ENCODE data around the gene TMEM44. TPM values are rescaled to one million over a fixed set of nuclear protein-coding genes. Genes with fewer than 3 reads are reported as not detected.

The TMEM44 gene
- total RNA-seq, 2 donors from 2014 or later = 1.8 to 9.6 TPM

- Histone ChIP-seq H3K9me3 (no peaks in the 10 kb centered on the region), H3K36me3 (replicated peaks in 1 of 2; ENCODE audit: insufficient read depth in 1 of 2, low read depth in 2 of 2) (no peaks in the 10 kb centered on the region), H3K27ac (no peak overlapping the region), H3K4me1 (no peaks in the 10 kb centered on the region), H3K4me3 (no peak overlapping the region), H3K27me3 (no peaks in the 10 kb centered on the region)
- intact Hi-C loops (cut with DNase I) = no loop called here
- DNase-seq = no peak
- WGBS, 2 donors = 76 to 85% methylated on average over 2 of the region's 2 CpGs
- TF ChIP-seq POLR2A (IDR thresholded peaks at IDR 0.05) = no peak
- TF ChIP-seq, protein P1, sequence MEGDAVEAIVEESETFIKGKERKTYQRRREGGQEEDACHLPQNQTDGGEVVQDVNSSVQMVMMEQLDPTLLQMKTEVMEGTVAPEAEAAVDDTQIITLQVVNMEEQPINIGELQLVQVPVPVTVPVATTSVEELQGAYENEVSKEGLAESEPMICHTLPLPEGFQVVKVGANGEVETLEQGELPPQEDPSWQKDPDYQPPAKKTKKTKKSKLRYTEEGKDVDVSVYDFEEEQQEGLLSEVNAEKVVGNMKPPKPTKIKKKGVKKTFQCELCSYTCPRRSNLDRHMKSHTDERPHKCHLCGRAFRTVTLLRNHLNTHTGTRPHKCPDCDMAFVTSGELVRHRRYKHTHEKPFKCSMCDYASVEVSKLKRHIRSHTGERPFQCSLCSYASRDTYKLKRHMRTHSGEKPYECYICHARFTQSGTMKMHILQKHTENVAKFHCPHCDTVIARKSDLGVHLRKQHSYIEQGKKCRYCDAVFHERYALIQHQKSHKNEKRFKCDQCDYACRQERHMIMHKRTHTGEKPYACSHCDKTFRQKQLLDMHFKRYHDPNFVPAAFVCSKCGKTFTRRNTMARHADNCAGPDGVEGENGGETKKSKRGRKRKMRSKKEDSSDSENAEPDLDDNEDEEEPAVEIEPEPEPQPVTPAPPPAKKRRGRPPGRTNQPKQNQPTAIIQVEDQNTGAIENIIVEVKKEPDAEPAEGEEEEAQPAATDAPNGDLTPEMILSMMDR (IDR thresholded peaks at IDR 0.05) = no peak
- no peak for ATAC-seq
Measured at GRCh38 chr3:194604837-194605236, 28.4 kb downstream of the TMEM44 start.

GRCh38 chr3:194604126-194604525 is 29.1 kb downstream of the TMEM44 start:
- TF ChIP-seq, protein P1 (IDR thresholded peaks at IDR 0.05) = no peak
- TF ChIP-seq POLR2A (IDR thresholded peaks at IDR 0.05) = no peak
- intact Hi-C loops (cut with DNase I) = no loop called here
- ATAC-seq (no peak), DNase-seq (no peak)
- Histone ChIP-seq H3K9me3 (no peaks in the 10 kb centered on the region), H3K27me3 (no peaks in the 10 kb centered on the region), H3K36me3 (replicated peaks in 1 of 2; ENCODE audit: insufficient read depth in 1 of 2, low read depth in 2 of 2) (no peaks in the 10 kb centered on the region), H3K4me3 (no peak overlapping the region), H3K4me1 (no peaks in the 10 kb centered on the region), H3K27ac (no peak overlapping the region)
- 76 to 86% methylated on average over 12 to 22 of the region's 22 CpGs for WGBS, 2 donors

DNA sequence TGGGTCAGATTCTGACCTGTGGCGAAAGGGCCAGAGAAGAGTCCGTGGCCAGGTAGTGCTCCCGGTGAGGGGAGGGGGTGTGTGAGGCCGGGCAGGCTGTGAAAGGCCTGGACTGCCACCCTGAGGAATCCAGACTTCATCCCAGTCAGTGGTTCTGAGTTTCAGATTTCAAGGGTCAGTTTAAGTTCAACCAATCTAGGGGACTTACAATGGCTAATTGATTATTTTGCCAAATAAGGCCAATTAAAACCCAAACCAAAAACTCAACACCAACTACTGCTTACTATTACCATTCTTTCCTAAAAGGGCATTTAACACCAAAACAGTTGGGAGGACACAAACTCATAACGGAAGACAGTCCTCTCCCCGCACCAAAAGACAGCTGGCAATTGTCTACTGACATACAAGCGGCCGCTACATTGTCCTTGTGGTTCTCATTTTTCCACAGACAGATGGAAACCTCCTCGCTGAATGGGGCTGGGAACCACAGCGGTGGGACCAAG is 30.5 kb downstream of the TMEM44 start:
- Histone ChIP-seq H3K27me3 (no peaks in the 10 kb centered on the region), H3K4me1 (no peaks in the 10 kb centered on the region), H3K4me3 (no peak overlapping the region), H3K36me3 (replicated peaks in 1 of 2; ENCODE audit: insufficient read depth in 1 of 2, low read depth in 2 of 2) (no peaks in the 10 kb centered on the region), H3K9me3 (no peaks in the 10 kb centered on the region), H3K27ac (no peak overlapping the region)
- intact Hi-C loops (cut with DNase I) = no loop called here
- ATAC-seq = no peak
- TF ChIP-seq POLR2A (IDR thresholded peaks at IDR 0.05) = no peak
- TF ChIP-seq, protein P1 (IDR thresholded peaks at IDR 0.05) = no peak
- no peak for DNase-seq
- WGBS, 2 donors = 72% methylated on average over 10 of the region's 10 CpGs

GRCh38 chr3:194598771-194599557 is 34.3 kb downstream of the TMEM44 start:
- intact Hi-C loops (cut with DNase I) = loop anchor here (5.0 kb wide), 1 partner anchor 127 kb away; no protein-coding TSS in a partner anchor
- H3K36me3 ChIP-seq (replicated peaks in 1 of 2; ENCODE audit: insufficient read depth in 1 of 2, low read depth in 2 of 2) = no peaks in the 10 kb centered on the region
- 74 to 78% methylated on average over 25 of the region's 25 CpGs for WGBS, 2 donors
- H3K27me3 ChIP-seq = no peaks in the 10 kb centered on the region
- no peak overlapping the region for H3K27ac ChIP-seq
- no peak overlapping the region for H3K4me3 ChIP-seq
- TF ChIP-seq, protein P1 (IDR thresholded peaks at IDR 0.05) = no peak
- TF ChIP-seq POLR2A (IDR thresholded peaks at IDR 0.05) = no peak
- no peaks in the 10 kb centered on the region for H3K9me3 ChIP-seq
- DNase-seq (no peak), ATAC-seq (no peak)
- H3K4me1 ChIP-seq = no peaks in the 10 kb centered on the region

Measured in body of pancreas (tissue), 4 donors.